GM19328 (cell line): ENCODE results near the gene ZNF821.
"Not testable (repeated sequence)": the region's sequence is repeated elsewhere in the genome, so short reads cannot be mapped to it uniquely, and the experiment has no call there.

Experiments
- ATAC-seq: cut with Tn5 transposase; IDR thresholded peaks from one replicate; pipeline ENCODE4 v1.9.1; 2021; ENCODE audit warnings: mild to moderate bottlenecking, moderate library complexity; ENCODE audit not compliant: unreplicated experiment

Gene ZNF821

DNA sequence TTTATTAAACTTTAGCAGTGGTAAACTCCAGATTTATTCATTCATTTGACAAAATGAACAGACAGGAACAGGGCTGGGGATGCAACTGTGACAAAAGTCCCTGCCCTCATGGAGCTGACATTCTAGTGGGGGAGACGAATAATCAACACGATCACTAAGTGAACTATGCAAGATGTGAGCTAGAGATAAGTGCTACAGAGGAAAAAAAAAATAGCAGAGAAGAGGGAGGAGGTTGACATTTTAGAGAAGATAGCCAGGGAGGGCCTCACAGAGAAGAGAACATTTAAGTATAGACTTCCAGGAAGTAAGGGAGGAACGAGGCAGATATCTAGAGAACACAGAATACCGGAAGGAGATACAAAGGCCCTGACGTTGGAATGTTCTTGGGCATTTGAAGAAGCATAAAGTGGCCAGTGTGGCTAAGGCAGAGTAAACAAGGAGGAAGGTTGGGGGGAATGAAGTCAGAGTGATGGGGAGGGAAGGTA is 57.4 kb downstream of the ZNF821 start:
- no peak for ATAC-seq

DNA sequence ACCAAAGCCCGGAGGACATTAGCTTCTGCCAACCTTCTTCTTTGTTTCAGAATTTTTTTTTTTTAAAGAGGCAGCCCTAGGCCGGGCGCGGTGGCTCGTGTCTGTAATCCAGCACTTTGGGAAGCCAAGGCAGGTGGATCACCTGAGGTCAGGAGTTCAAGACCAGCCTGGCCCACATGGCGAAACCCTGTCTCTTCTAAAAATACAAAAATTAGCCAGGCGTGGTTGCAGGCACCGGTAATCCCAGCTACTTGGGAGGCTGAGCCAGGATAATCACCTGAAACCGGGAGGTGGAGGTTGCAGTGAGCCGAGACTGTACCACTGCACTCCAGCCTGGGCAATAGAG is 66.9 kb downstream of the ZNF821 start:
- ATAC-seq: peak; percentile 11

DNA sequence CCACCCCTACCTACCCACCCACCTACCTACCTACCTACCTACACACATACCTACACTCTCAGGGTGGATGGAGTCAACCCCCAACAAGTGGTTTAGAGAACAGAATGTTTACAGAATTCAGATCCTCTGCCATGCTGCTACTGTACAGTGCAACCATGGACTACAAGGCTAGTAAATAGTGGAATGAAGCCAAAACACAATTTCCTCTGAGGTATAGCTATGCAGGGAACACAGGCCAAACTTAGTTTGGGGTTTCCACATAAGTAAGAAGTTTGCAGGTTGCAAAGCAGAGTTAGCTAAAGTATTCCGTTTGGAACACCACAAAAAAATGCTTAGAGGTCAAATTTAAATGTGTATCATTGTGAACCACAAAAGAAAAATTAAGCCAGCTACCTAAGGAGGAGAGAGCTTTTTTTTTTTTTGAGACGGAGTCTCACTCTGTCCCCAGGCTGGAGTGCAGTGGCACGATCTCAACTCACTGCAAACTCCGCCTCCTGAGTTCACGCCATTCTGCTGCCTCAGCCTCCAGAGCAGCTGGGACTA is 72.7 kb downstream of the ZNF821 start:
- ATAC-seq: no peak

DNA sequence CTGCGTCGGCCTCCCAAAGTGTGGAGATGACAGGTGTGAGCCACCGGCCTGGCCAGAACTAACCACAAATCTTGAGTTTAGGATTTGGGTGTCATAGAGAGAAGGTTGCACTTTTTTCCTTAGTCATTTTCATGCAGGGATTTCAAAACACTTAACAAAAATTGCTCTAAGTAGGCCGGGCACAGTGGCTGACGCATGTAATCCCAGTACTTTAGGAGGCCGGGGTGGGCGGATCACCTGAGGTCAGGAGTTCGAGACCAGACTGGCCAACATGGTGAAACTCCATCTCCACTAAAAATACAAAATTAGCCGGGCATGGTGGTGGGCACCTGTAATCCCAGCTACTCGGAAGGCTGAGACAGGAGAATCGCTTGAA is 73.8 kb downstream of the ZNF821 start:
- not testable (repeated sequence) for ATAC-seq
